NOMO-1 treated with dmso at 0.1 percent for 144 hours (cell line): ENCODE data around the gene ATG7.
"Not testable (repeated sequence)": the region's sequence is repeated elsewhere in the genome, so short reads cannot be mapped to it uniquely, and the experiment has no call there.

Experiments
- DNase-seq: peaks from one replicate; lab custom pipeline; 2025; ENCODE audit not compliant: unreplicated experiment; lab: John Stamatoyannopoulos, UW

Gene ATG7

GRCh38 chr3:11457135-11457534 lies 184.9 kb downstream of the ATG7 start:
- DNase-seq: no peak

DNA sequence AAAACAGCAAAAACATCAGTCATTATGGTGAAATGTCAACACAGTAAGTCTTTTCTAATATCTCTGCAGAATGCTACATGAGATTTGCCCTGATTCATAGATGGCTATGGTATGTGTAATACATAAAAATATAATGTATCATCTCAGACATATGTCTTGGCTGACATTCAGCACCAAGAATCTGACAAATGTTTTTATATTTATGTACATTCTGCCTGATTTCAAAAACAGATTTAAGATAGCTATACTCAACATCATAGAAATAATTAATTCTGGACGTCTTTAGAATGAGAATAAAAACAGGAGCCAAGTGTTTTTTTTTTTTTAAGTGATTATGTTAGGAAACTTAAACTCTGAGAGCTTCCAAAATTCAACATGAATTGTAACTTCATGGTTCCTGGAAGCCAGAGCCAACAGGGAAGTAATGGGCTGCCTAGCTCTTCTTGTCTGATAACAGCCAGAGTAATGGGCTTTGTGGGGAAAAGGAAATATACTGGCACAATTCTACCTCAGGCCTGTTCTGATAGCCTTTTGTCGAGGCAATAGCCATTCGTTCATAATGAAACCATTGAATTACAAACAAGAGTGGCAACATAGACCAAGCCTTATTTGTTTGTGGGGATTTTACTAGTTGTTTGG lies 187.1 kb downstream of the ATG7 start:
- DNase-seq: no peak

DNA sequence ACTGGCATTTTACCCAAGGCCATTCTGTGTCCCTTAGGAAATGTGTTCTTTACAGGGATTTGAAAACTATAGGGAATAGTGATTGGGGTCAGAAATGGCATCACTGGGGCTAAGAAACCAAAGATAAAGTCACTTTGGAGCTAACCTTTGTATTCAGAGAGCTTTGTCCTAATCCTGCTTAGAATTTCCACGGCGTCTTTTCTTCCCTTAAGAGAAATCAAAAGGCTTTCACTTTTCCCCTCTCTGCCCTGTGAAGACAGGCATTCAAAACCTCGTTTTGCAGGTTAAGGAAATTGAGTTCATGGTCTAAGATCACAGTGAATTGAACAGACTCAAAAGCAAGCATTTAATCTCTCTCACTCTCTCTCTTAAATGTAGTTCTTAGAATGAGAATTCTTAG lies 189.0 kb downstream of the ATG7 start:
- DNase-seq: no peak

DNA sequence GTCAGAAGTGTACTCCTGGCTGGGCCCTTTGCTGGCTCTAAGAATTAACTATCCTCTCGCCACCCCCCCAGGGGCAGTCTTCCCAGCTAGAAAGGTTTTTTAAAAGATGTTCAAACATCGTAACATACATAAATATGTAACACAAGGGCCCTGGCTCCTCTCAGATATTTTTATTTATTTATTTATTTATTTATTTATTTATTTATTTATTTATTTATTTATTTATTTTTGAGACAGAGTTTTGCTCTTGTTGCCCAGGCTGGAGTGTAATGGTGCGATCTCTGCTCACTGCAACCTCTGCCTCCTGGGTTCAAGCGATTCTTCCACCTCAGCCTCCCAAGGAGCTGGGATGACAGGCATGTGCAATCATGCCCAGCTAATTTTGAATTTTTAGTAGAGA lies 190.5 kb downstream of the ATG7 start:
- DNase-seq: not testable (repeated sequence)

DNA sequence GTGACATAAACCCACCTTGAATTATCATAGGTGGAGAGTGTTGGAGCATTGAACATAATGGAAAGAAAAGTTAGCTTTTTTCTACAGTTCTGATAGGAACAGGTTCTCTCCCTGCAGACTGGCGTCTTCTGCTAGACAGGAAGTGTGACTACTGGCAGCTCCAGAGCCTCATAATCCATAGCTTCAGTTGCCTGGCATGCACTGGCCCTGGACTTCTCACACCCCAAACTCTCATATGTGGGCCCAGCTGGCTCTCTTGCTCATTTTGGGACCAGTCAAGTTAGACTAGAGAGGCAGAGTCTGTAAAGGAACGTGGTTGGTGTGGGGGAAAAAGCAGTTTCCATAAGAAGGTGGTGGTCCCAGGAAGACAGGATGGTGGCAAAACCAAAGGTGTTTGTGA lies 191.4 kb downstream of the ATG7 start:
- no peak for DNase-seq

DNA sequence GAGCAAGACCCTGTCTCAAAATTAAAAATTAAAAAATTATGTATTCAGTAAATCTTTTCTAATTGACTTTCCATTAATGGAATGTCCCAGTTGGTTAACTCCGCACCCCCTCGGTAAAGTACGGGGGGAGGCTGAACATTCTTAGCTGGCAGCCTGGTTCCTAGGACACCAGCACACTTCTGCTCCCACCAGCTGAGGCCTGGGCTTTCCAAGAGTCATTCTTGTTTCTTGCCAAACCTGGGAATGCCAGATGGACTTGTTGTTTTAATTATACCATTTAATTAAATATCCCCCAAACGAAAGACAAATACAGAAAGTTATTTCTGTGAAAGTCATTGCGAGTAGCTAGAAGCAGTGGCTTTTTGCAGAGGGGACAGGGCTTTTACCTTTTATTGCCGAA lies 192.2 kb downstream of the ATG7 start:
- DNase-seq: no peak

DNA sequence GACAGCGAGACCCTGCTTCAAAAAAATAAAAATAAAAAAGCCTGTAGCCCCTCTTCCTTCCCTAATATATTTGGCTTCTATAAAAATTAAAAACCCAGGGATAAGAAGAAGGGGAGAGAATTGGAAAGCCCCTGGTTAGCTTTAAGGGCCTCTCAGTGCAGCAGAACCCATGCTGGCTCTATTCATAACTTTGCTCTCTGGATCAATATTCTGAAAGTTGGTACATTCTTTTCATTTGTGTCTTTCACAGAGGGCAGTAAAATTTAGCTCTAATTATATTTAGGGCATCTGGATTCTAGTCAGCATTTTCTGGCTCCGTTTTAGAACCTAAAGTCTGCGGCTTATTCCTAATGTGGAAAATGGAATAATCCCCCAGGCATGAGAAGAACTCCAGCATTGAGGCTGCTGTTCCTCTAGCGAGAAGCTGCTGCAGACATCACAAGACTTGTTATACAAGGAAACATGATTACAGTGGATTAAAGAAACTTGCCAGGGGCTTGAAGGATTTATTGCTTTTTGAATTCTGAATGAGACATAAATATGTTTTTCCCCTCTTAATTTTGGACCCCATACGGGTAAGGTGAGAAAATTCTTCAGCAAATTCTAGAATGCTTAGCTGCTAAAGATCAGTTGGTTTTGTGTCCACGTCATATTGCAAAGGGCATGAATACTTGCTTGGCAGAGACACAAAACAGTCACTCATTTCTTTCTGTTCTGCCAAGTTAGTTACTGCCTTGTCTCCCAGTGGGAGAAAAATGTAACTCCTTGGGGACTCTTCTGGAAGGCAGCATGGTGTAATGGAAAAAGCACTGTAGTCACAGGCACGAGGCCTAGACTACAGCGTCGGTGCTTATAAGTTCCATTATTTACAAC lies 193.8 kb downstream of the ATG7 start:
- no peak for DNase-seq

GRCh38 chr3:11467875-11468274 lies 195.7 kb downstream of the ATG7 start:
- DNase-seq: no peak

- DNase-seq: no peak
Measured at GRCh38 chr3:11470031-11470853, 198.0 kb downstream of the ATG7 start.

- DNase-seq: no peak
Measured at GRCh38 chr3:11475324-11475723, 203.1 kb downstream of the ATG7 start.

DNA sequence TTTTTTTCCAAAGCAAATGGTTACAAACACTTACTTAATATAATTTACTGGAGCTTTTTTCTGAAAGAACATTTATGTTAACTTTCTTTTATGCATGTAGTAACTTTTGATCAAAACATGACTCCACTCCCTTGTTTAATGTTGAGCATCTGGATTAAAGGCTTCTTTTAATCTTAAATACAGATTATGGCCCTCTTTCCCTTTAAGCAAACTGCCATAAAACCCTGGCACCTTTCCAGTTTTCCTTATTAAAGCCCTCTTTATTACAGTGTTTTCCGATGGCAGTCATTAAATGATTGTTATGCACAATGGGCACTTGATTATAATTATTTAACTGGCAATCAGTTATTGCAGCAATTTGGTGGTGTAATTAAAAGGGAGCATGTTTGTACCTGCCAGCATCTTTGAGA lies 204.5 kb downstream of the ATG7 start:
- no peak for DNase-seq

- no peak for DNase-seq
Measured at GRCh38 chr3:11477407-11477911, 205.3 kb downstream of the ATG7 start.

DNA sequence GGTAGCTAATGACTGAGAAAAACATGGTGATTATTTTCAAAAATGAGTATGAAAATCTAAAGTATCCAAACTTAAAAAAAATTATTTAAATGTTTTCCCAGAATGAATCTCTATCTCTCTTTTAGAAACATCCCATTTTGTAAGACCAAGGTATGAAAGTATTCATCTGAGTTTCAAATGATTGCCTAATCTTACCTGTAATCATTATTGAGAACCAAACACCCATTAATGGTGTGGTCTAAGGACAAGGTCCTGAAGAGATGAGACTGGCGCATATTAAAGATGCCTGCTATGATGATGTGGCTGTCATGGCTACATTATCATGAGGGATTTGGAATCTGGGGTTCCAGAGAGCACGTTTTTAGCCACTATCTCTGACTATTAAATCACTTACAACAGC lies 206.0 kb downstream of the ATG7 start:
- no peak for DNase-seq

DNA sequence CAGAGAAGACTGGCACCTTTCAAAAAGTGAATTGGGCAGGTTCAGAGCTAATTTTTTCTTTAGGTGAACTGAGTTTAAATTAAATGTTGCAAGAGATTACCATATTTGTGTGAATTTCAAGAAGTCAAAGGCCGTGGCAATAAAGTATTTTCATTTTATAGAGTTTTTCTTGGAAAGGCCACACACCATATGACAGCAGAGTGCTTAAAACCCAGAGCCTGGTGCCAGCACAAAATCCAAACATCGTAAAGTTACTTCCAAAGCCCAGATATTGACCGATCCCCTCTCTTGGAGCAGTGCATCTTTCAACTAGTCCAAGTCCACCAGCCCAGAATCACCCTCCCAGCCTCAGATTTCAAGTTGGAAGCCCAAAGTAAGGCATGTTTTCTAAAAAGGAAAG lies 207.0 kb downstream of the ATG7 start:
- no peak for DNase-seq

DNA sequence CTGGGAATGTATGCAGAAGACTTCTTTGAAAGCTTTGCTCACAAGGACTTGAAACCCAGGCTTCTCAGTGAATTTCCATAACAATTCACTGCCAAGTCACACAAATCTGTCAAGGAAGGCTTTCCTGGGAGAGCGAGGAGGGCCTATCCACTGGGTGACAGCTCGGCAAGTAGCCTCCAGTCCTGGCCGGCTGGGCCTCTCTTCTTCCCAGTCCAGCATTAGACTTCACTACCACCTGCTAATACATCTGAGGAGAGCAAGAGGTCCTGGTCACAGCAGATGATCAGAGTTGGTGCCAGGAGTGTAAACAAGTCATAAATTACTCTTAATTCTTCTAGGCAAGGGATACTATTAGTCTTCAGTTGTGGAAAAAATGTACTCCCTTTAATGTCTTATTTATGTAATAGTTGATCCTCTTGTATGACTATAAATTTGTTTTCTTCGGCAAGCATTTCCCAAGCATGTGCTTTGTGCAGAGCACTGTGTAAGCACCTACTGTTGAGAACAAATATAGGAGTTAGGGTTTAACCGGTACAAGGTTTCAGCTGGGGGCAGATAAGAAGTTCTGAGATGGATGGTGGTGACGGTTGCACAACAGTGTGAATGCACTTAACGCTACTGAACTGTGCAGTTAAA lies 208.6 kb downstream of the ATG7 start:
- DNase-seq: no peak

- DNase-seq: no peak
Measured at GRCh38 chr3:11481556-11481955, 209.4 kb downstream of the ATG7 start.

DNA sequence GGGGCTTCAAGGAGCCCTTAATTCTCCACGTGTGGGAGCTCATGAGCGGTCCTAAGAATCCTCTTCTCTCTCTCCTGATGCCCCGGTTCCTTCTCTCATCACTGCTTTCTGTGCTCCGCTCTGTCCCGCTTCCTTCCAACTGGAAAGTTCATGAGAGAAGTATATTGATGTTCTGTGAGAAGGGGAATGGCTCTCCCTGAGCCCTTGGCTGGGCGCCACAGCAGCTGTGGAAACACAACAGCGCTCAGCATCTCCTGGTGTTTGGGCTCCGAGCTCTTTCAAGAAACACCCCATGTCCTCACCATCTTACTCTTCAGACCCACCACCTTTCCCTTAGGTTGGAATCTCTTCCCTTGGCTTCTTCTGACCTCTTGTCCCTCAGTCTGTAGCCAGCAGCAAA lies 209.8 kb downstream of the ATG7 start:
- no peak for DNase-seq

- DNase-seq: not testable (repeated sequence)
Measured at GRCh38 chr3:11488356-11488755, 216.2 kb downstream of the ATG7 start.

GRCh38 chr3:11494131-11494916 lies 222.1 kb downstream of the ATG7 start:
- DNase-seq: no peak

- DNase-seq: no peak
Measured at GRCh38 chr3:11495948-11496557, 223.9 kb downstream of the ATG7 start.
